Right atrium auricular region (tissue), 2 donors: ENCODE results near the gene USH2A. TPM values are rescaled to one million over a fixed set of nuclear protein-coding genes. Genes with fewer than 3 reads are reported as not detected.

Experiments used
- DNase-seq: peaks from one replicate; pipeline ENCODE4 v3.0.0-alpha.2; 2019; ENCODE audit warnings: low spot score
- H3K27ac ChIP-seq, 2 donors: fragments of 200-600 bp; sonication (generic); 1 replicate in 1 of 2; 2 replicates in 1 of 2; pipeline ENCODE4 v1.5.1; 2016 to 2019
- H3K27me3 ChIP-seq, 2 donors: fragments of 200-600 bp; sonication (generic); one replicate each; pipeline versions ENCODE4 v1.5.1 to v1.6.0; 2017 to 2019
- H3K36me3 ChIP-seq: fragments of 200-600 bp; sonication (generic); one replicate; pipeline ENCODE4 v1.5.1; 2016
- H3K4me1 ChIP-seq, 2 donors: fragments of 200-600 bp; sonication (generic); one replicate each; pipeline versions ENCODE4 v1.5.1 to v1.6.0; 2017 to 2019
- H3K4me3 ChIP-seq, 2 donors: fragments of 200-600 bp; sonication (generic); 1 replicate in 1 of 2; 2 replicates in 1 of 2; pipeline ENCODE4 v1.5.1; 2017 to 2019; ENCODE audit warnings: mild to moderate bottlenecking in 1 of 2, moderate library complexity in 1 of 2
- H3K9me3 ChIP-seq, 2 donors: fragments of 200-600 bp; sonication (generic); one replicate each; pipeline ENCODE4 v1.5.1; 2019
- CTCF ChIP-seq, 2 donors: fragments of 200-600 bp; sonication (generic); IDR thresholded peaks; one replicate each; pipeline ENCODE4 v1.5.1; 2019; ENCODE audit warnings: antibody characterized with exemption in 2 of 2
- total RNA-seq, 2 donors: library from RNA; depleted of rRNA; stranded (reverse); fragments of >200 nt; gene quantifications; one replicate each; pipeline ENCODE4 v1.1.0, GENCODE V29; 2016

The USH2A gene
- total RNA-seq, 2 donors from 2014 or later, result 2.4 to 5.6 TPM

GRCh38 chr1:215963621-215964020 is 459.6 kb downstream of the USH2A start:
- DNase-seq, result no peak
- no peak for TF ChIP-seq CTCF (IDR thresholded peaks at IDR 0.05)
- Histone ChIP-seq H3K9me3 (no peaks in the 10 kb centered on the region), H3K36me3 (no peaks in the 10 kb centered on the region), H3K4me1 (no peaks in the 10 kb centered on the region), H3K27me3 (peaks cover 0 to 3% of the 10 kb centered on the region in 2 donors), H3K4me3 (no peak overlapping the region), H3K27ac (no peak overlapping the region)

DNA sequence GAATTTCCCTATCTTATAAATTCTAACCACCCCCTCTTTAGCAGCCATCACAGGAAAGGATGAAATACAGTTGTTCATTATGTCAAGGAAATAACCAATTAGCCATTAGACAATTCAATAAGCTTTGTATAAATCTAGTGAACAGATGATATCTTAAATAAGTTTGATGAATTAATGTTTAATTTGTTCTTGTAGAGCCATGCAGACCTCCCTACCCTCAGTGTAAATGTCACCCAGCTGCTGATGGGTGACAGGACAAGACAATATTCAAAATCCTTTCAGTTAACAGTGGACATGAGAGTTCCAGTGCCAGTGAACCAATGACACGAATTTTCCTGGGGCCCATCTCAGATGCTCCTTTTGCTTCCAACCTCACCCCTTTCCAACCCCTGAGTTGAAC is 460.2 kb downstream of the USH2A start:
- Histone ChIP-seq H3K9me3 (no peaks in the 10 kb centered on the region), H3K4me1 (no peaks in the 10 kb centered on the region), H3K27ac (no peak overlapping the region), H3K36me3 (no peaks in the 10 kb centered on the region), H3K4me3 (no peak overlapping the region), H3K27me3 (peaks cover 0 to 3% of the 10 kb centered on the region in 2 donors)
- TF ChIP-seq CTCF (IDR thresholded peaks at IDR 0.05), result no peak
- DNase-seq, result no peak

GRCh38 chr1:215958841-215959240 is 464.4 kb downstream of the USH2A start:
- H3K27ac ChIP-seq, result no peak overlapping the region
- peaks cover 0 to 6% of the 10 kb centered on the region in 2 donors for H3K4me1 ChIP-seq
- H3K36me3 ChIP-seq, result no peaks in the 10 kb centered on the region
- H3K4me3 ChIP-seq, result no peak overlapping the region
- DNase-seq, result no peak
- H3K9me3 ChIP-seq, result no peaks in the 10 kb centered on the region
- no peak for TF ChIP-seq CTCF (IDR thresholded peaks at IDR 0.05)
- H3K27me3 ChIP-seq, result peaks cover 0 to 3% of the 10 kb centered on the region in 2 donors

DNA sequence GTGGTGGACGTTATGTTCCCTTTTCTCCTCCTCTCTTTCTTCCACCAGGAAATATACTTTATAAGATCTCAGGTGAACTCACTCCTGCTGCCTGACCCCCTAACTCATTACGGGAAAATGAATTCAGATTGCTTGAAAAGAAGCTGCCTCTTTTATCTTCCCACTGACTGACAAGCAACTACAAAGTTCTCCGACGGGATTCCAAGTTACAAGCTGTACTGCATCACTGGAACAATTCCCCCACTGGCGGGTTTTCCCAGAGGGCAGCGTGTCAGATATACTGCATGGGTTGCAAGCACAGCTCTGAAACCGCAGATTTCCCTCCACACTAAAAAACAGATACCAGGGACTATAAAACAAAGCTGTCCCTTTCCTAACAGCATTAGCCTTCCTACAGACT is 465.6 kb downstream of the USH2A start:
- no peaks in the 10 kb centered on the region for H3K36me3 ChIP-seq
- H3K9me3 ChIP-seq, result no peaks in the 10 kb centered on the region
- peaks cover 0 to 3% of the 10 kb centered on the region in 2 donors for H3K27me3 ChIP-seq
- no peak overlapping the region for H3K4me3 ChIP-seq
- no peak for DNase-seq
- H3K27ac ChIP-seq, result no peak overlapping the region
- H3K4me1 ChIP-seq, result peaks cover 0 to 6% of the 10 kb centered on the region in 2 donors
- no peak for TF ChIP-seq CTCF (IDR thresholded peaks at IDR 0.05)

DNA sequence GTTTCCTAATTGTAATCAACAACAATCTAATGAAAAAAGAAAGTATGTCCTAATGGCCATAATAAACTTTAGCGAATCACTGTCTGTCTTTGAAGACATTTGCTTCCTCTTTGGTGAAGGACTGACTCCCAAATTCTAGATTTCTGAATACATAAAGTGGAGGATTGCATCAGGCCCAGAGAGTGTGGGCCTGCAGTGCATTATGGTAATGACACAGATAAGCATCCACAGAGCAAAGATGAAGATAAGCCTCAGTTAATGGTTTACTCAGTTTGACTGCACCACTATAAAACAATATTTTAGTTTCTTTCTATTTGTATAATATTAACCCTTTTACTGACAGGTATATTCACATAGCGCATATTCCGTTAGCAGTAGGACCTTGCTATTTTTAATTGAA is 490.7 kb downstream of the USH2A start:
- DNase-seq, result no peak
- Histone ChIP-seq H3K4me1 (no peaks in the 10 kb centered on the region), H3K27me3 (no peaks in the 10 kb centered on the region), H3K36me3 (no peaks in the 10 kb centered on the region), H3K4me3 (no peak overlapping the region), H3K9me3 (no peaks in the 10 kb centered on the region), H3K27ac (no peak overlapping the region)
- TF ChIP-seq CTCF (IDR thresholded peaks at IDR 0.05), result no peak

DNA sequence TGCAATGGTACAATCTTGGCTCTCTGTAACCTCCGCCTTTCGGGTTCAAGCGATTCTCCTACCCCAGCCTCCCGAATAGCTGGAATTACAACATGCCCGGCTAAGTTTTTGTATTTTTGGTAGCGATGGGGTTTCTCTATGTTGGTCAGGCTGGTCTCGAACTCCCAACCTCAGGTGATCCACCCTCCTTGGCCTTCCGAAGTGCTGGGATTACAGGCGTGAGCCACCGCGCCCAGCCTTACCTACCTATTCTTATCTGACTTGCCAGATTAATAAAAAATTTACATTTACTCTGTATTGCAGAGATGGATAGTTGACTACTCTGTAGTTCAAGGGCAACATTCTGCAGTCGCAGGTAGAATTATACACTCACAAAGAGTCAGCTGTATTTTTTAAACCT is 496.6 kb downstream of the USH2A start:
- Histone ChIP-seq H3K4me1 (no peaks in the 10 kb centered on the region), H3K9me3 (no peaks in the 10 kb centered on the region), H3K36me3 (no peaks in the 10 kb centered on the region), H3K27me3 (no peaks in the 10 kb centered on the region), H3K27ac (no peak overlapping the region), H3K4me3 (no peak overlapping the region)
- DNase-seq, result no peak
- no peak for TF ChIP-seq CTCF (IDR thresholded peaks at IDR 0.05)
